ENCODE measurements around the gene ATG9B. TPM values are rescaled to one million over a fixed set of nuclear protein-coding genes. Genes with fewer than 3 reads are reported as not detected.

ATG9B gene
- total and polyA plus RNA-seq, 2 of the 13 experiments (the other 11 are each of a cell fraction or from before 2014, with no cell fraction given): 0.24 TPM; not detected in 1

DNA sequence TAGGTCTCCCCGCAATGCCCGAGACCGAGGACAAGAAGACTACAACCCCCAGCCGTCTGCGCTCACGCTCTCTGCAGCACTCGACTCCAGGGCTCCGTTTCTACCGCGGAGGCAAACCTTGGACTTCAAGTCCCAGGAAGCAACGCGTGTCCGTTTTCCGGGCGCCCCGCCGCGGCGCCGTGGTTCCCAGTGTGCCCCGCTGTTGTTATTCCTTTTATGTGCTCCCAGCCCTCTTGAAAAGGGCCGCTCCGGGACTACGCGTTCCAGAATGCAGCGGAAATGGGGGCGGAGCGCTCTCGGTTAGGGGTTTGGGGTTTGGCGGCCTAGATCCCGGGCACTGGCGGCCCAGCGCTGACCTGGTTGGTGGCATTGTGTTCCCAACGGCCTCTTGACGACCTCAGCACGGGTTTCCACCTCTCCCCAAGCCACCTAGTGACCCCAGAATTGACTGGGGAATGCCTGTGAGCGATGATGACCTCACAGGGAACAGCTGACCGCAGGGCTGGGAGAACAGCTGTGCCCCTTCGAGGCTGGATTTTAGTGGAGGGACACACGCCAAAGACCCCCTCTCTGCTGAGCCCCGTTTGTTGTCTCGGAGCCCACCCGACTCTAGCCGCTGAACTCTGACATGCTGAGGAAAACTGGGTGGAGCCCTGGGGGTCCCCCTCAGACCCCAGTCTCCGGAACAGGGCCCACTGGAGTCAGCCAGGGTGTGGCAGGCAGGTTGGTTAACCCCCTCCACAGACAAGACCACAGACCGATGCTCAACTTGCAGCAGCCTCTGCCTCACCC is 33.9 kb upstream of the ATG9B start (continued):
- TF ChIP-seq HNRNPUL1 (IDR thresholded peaks at IDR 0.05; ENCODE audit: low read depth, low read length) (no peak), DPF2 (CRISPR knock-in tag; IDR thresholded peaks at IDR 0.05; ENCODE audit: borderline replicate concordance, low read depth) (no peak), ZNF761 (CRISPR knock-in tag; conservative IDR thresholded peaks at IDR 0.05) (peak; percentile 71; the same call in 1 of the 2 replicates), ZNF430 (CRISPR knock-in tag; IDR thresholded peaks at IDR 0.05) (no peak), TBX2 (CRISPR knock-in tag; IDR thresholded peaks at IDR 0.05; ENCODE audit: borderline replicate concordance) (peak; percentile 68; the same call in 1 of the 2 replicates), PAF1 (CRISPR knock-in tag; IDR thresholded peaks at IDR 0.05) (no peak), MXD4 (CRISPR knock-in tag; IDR thresholded peaks at IDR 0.05) (peak; percentile 48; the same call in 1 of the 2 replicates), ZNF672 (CRISPR knock-in tag; IDR thresholded peaks at IDR 0.05) (no peak), FOXJ3 (CRISPR knock-in tag; IDR thresholded peaks at IDR 0.05; ENCODE audit: borderline replicate concordance) (peak; percentile 75; the same call in 1 of the 2 replicates), ZNF780A (CRISPR knock-in tag; IDR thresholded peaks at IDR 0.05) (no peak), ETV5 (CRISPR knock-in tag; IDR thresholded peaks at IDR 0.05; ENCODE audit: borderline replicate concordance) (peak; percentile 68; the same call in 1 of the 2 replicates), ELF3 (CRISPR knock-in tag; IDR thresholded peaks at IDR 0.05) (peak; percentile 32; the same call in 1 of the 2 replicates), KMT2B (CRISPR knock-in tag; IDR thresholded peaks at IDR 0.05) (no peak), ZNF652 (CRISPR knock-in tag; IDR thresholded peaks at IDR 0.05; ENCODE audit: borderline replicate concordance, low read depth) (no peak; the same call in 1 of the 2 replicates), ZNF160 (CRISPR knock-in tag; IDR thresholded peaks at IDR 0.05) (peak; percentile 38; the same call in 1 of the 2 replicates), ZNF350 (CRISPR knock-in tag; IDR thresholded peaks at IDR 0.05; ENCODE audit: borderline replicate concordance, low read depth) (peak; percentile 84), ZNF138 (CRISPR knock-in tag; IDR thresholded peaks at IDR 0.05; ENCODE audit: low read depth) (no peak), GATAD2A (CRISPR knock-in tag; IDR thresholded peaks at IDR 0.05) (peak; percentile 58; the same call in 1 of the 2 replicates), SOX6 (IDR thresholded peaks at IDR 0.05) (no peak), SOX6 (CRISPR knock-in tag; IDR thresholded peaks at IDR 0.05) (peak; percentile 70)
- TF ChIP-seq, protein P1, sequence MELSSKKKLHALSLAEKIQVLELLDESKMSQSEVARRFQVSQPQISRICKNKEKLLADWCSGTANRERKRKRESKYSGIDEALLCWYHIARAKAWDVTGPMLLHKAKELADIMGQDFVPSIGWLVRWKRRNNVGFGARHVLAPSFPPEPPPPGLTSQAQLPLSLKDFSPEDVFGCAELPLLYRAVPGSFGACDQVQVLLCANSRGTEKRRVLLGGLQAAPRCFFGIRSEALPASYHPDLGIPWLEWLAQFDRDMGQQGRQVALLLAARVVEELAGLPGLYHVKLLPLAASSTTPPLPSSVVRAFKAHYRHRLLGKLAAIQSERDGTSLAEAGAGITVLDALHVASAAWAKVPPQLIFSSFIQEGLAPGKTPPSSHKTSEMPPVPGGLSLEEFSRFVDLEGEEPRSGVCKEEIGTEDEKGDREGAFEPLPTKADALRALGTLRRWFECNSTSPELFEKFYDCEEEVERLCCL (CRISPR knock-in tag; IDR thresholded peaks at IDR 0.05; ENCODE audit: borderline replicate concordance): no peak
- TF ChIP-seq, protein P2, sequence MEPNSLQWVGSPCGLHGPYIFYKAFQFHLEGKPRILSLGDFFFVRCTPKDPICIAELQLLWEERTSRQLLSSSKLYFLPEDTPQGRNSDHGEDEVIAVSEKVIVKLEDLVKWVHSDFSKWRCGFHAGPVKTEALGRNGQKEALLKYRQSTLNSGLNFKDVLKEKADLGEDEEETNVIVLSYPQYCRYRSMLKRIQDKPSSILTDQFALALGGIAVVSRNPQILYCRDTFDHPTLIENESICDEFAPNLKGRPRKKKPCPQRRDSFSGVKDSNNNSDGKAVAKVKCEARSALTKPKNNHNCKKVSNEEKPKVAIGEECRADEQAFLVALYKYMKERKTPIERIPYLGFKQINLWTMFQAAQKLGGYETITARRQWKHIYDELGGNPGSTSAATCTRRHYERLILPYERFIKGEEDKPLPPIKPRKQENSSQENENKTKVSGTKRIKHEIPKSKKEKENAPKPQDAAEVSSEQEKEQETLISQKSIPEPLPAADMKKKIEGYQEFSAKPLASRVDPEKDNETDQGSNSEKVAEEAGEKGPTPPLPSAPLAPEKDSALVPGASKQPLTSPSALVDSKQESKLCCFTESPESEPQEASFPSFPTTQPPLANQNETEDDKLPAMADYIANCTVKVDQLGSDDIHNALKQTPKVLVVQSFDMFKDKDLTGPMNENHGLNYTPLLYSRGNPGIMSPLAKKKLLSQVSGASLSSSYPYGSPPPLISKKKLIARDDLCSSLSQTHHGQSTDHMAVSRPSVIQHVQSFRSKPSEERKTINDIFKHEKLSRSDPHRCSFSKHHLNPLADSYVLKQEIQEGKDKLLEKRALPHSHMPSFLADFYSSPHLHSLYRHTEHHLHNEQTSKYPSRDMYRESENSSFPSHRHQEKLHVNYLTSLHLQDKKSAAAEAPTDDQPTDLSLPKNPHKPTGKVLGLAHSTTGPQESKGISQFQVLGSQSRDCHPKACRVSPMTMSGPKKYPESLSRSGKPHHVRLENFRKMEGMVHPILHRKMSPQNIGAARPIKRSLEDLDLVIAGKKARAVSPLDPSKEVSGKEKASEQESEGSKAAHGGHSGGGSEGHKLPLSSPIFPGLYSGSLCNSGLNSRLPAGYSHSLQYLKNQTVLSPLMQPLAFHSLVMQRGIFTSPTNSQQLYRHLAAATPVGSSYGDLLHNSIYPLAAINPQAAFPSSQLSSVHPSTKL (CRISPR knock-in tag; IDR thresholded peaks at IDR 0.05): peak; percentile 40; the same call in 1 of the 2 replicates
- TF ChIP-seq, protein P3, sequence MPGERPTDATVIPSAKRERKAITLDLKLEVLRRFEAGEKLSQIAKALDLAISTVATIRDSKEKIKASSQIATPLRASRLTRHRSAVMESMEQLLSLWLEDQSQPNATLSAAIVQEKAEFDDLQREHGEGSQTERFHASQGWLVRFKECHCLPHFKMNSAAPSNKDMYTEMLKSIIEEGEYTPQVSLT (CRISPR knock-in tag; IDR thresholded peaks at IDR 0.05; ENCODE audit: borderline replicate concordance, low read depth): no peak
- TF ChIP-seq, protein P4, sequence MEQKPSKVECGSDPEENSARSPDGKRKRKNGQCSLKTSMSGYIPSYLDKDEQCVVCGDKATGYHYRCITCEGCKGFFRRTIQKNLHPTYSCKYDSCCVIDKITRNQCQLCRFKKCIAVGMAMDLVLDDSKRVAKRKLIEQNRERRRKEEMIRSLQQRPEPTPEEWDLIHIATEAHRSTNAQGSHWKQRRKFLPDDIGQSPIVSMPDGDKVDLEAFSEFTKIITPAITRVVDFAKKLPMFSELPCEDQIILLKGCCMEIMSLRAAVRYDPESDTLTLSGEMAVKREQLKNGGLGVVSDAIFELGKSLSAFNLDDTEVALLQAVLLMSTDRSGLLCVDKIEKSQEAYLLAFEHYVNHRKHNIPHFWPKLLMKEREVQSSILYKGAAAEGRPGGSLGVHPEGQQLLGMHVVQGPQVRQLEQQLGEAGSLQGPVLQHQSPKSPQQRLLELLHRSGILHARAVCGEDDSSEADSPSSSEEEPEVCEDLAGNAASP (CRISPR knock-in tag; IDR thresholded peaks at IDR 0.05; ENCODE audit: borderline replicate concordance): no peak
